ENCODE measurements around the gene MEGF11.

The MEGF11 gene

DNA sequence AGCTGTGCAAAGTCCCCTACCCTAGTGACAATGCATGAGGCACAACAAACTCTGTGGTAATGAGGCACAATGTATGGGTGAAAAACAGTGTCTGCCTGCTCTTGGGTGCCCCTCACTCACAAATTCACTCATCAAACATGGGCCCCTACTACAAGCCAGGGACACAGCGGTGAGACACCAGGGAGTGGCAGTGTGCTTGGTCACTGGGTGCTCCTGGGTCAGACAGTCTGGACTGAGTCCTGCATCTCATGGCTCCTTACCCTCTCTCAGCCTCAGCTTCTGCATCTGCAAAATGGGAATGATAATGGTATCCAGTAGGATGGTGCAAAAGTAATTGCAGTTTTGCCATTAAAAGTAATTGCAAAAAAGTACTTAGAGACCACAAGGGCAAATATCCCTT lies 184.7 kb downstream of the MEGF11 start:
- H3K4me3 ChIP-seq (ENCODE audit: control insufficient read depth, low read depth, low read length) = no peak overlapping the region
- no peak for DNase-seq (ENCODE audit: low read depth)
- TF ChIP-seq CTCF (conservative IDR thresholded peaks at IDR 0.05; ENCODE audit: control insufficient read depth, insufficient read depth, low read depth, low read length) = no peak

- TF ChIP-seq CTCF (conservative IDR thresholded peaks at IDR 0.05; ENCODE audit: control insufficient read depth, insufficient read depth, low read depth, low read length) = no peak
- no peak overlapping the region for H3K4me3 ChIP-seq (ENCODE audit: control insufficient read depth, low read depth, low read length)
- no peak for DNase-seq (ENCODE audit: low read depth)
Observed at GRCh38 chr15:66067687-66068086, 185.9 kb downstream of the MEGF11 start.

DNA sequence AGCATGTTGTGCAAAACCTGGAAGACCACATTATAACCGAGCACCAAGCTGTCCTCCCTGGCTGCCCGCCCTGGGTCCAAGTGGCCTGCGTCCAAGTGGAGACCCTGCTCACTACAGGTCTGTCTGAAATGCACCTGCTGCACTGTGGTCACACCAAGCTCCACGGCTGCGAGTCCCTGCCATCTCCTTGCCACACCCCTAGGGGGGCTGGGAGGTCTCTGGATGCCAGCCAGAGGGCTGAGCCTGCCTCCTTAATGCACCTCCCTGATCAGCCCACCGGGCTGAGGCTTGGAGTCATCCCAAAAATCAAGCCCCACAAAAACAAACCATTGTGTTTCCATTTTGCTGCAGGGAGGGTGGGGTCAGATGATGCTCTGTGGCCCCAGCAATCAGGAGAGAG lies 187.1 kb downstream of the MEGF11 start:
- no peak overlapping the region for H3K4me3 ChIP-seq (ENCODE audit: control insufficient read depth, low read depth, low read length)
- no peak for DNase-seq (ENCODE audit: low read depth)
- no peak for TF ChIP-seq CTCF (conservative IDR thresholded peaks at IDR 0.05; ENCODE audit: control insufficient read depth, insufficient read depth, low read depth, low read length)

DNA sequence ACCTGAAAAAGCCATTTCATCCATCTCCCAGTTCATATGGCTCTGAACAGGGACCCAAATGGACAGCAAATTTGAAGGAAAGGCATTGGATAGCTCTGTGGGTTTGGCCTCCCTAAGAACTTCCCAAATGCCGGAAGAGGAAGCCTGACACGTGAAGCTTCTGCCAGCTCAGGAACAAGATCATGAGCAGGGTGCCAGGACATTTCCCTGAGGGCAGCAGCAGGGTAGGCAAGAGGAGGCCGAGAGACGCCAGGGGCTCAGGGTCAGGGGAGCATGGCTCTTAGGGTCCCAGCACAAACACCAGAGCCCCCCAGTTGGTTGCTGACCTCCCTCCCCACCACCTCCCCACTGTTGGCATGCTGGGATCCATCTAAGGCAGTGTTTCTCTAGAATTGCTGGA lies 187.5 kb downstream of the MEGF11 start:
- DNase-seq (ENCODE audit: low read depth) = no peak

GRCh38 chr15:66065325-66065724 lies 188.2 kb downstream of the MEGF11 start:
- TF ChIP-seq CTCF (conservative IDR thresholded peaks at IDR 0.05; ENCODE audit: control insufficient read depth, insufficient read depth, low read depth, low read length) = no peak
- no peak for DNase-seq (ENCODE audit: low read depth)
- H3K4me3 ChIP-seq (ENCODE audit: control insufficient read depth, low read depth, low read length) = no peak overlapping the region

More for the DNA sequence above, 187.5 kb downstream of the MEGF11 start:
- no peak for TF ChIP-seq CTCF (conservative IDR thresholded peaks at IDR 0.05; ENCODE audit: control insufficient read depth, insufficient read depth, low read depth, low read length)
- no peak overlapping the region for H3K4me3 ChIP-seq (ENCODE audit: control insufficient read depth, low read depth, low read length)

DNA sequence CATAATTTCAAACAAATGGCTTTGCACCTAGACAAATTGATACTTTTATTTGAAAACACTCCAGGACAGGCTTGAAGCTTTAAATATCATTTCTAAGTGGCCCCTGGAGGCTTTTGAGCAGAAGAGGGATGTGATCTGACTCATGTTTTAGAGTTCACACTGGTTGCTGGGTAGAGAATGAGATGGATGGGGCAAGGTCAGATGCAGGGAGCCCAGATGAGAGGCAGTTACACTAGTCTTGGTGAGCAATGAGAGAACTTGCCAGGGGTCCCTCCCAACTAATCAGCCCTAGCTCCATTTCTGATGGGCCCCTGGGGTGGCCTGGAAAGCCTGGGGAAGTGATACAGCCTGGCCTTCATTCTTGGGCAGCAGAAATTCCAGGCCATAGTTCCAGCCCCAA lies 190.4 kb downstream of the MEGF11 start:
- TF ChIP-seq CTCF (conservative IDR thresholded peaks at IDR 0.05; ENCODE audit: control insufficient read depth, insufficient read depth, low read depth, low read length) = no peak
- no peak overlapping the region for H3K4me3 ChIP-seq (ENCODE audit: control insufficient read depth, low read depth, low read length)
- no peak for DNase-seq (ENCODE audit: low read depth)

- no peak overlapping the region for H3K4me3 ChIP-seq (ENCODE audit: control insufficient read depth, low read depth, low read length)
- no peak for TF ChIP-seq CTCF (conservative IDR thresholded peaks at IDR 0.05; ENCODE audit: control insufficient read depth, insufficient read depth, low read depth, low read length)
- no peak for DNase-seq (ENCODE audit: low read depth)
Observed at GRCh38 chr15:66057089-66057488, 196.5 kb downstream of the MEGF11 start.

Measured in fibroblast of mammary gland (primary cell).